Embryonic facial prominence (tissue), 1 donor: ENCODE data around the gene SDS.
"Not testable (repeated sequence)": the region's sequence is repeated elsewhere in the genome, so short reads cannot be mapped to it uniquely, and the experiment has no call there.

ENCODE experiments used
- DNase-seq: peaks from one replicate; pipeline ENCODE4 v3.0.0-alpha.2; 2016; ENCODE audit errors: extremely low spot score

The SDS gene

DNA sequence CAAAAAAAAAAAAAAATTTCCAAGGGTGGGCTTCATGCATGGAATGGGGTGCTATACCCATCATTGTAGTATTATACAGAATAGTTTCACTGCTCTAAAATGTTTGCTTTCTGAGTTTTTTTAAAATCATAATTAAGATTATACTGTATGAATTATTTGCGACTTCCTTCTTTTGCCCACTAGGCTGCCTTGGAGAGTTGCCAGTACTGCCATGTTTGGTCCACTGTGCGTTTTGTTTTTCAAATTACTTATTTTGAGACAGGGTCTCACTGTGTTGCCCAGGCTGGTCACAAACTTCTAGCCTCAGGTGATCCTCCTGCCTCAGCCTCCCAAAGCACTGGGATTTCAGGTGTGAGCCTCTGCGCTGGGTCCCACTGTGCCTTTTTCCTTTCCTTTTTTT lies 25.4 kb downstream of the SDS start:
- DNase-seq, result no peak

DNA sequence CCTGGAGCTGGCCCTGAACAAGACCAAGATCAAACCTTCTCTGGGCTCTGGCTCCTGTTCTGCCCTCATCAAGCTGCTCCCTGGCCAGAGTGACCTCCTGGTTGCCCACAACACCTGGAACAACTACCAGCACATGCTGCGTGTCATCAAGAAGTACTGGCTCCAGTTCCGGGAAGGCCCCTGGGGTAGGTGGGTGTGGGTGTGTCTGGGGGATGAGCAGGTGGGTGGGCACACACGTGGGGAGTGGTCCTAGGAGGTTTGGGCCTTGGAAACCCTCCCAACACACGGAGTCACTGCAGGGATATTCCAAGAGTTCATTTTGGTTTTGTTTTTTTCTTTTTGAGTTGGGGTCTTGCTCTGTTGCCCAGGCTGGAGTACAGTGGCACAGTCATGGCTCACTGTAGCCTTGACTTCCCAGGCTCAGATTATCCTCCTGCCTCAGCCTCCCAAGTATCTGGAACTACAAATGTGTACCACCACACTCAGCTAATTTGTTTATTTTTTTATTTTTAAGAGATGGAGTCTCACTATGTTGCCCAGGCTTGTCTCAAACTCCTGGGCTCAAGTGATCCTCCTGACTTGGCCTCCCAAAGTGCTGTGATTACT lies 28.8 kb downstream of the SDS start:
- DNase-seq, result no peak

DNA sequence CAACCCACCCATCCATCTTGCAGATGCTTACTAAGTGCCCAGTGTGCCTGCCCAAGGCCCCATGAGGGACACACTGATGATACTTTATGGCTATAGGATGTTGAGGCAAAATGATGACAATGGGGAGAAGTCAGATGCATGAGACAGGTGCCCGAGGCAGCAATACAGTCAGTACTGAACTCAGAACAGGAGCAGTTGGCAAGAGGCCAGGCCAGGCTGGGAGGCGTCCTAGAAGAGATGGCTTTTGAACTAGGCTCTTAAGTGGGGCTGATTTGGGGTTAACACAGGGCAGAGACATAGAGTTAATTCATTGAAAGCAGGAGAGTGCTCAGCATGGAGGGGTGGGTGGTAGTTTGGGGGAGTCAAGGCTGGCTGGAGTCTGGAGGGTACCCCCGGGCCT lies 29.7 kb downstream of the SDS start:
- DNase-seq, result no peak

GRCh38 chr12:113373440-113373839 lies 30.2 kb downstream of the SDS start:
- no peak for DNase-seq

DNA sequence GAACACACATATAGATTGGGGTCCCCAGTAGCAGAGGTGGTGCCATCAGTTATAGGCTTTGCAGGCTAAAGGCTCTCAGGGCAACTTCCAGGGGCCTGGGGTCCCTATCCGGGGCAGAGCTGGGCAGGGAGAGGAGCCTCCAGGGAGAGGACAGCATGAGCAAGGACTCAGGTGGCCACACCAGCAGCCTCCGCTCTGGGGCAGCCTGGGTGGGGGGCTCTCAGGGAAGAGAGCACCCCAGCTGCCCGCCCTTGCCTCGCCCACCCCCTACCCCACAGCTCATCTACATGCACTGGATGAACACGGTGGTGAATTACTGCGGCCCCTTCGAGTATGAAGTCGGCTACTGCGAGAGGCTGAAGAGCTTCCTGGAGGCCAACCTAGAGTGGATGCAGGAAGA lies 31.3 kb downstream of the SDS start:
- DNase-seq, result no peak

- no peak for DNase-seq
Observed at GRCh38 chr12:113371808-113372207, 31.9 kb downstream of the SDS start.

DNA sequence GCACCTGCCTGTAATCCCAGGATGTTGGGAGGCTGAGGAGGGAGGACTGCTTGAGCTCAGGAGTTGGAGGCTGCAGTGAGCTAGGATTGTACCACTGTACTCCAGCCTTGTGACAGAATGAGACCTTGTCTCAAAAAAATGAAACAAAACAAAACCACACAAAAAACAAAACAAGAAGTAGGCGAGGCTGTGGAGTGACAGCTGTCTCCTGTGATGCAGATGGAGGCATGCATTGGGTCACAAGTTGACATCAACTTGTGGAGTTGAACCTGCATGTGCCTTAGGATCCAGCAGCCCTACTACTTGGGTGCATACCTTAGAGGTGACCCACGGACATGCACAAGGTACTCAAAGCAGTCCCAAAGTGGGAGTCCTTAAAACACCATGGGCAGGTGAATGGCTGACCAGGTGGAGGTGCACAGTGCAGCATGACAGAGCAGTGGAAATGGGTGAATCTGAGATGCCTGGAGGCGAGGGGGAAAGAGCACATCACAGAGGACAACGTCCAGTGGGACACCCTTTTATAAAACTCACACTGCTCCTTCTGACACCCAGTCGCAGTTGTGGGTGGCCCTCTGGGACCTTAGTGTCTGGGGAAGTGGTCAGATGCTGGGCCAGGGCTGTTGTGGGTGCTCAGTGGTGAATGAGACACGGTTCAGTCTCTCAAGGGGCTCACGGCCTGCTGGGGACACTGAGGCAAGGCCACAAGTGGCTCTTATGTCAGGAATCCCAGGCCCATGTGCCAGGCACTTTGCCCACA lies 32.6 kb downstream of the SDS start:
- no peak for DNase-seq

- DNase-seq, result no peak
Observed at GRCh38 chr12:113369391-113369985, 34.2 kb downstream of the SDS start.

- no peak for DNase-seq
Observed at GRCh38 chr12:113368331-113368730, 35.4 kb downstream of the SDS start.

- no peak for DNase-seq
Observed at GRCh38 chr12:113366827-113367226, 36.9 kb downstream of the SDS start.

DNA sequence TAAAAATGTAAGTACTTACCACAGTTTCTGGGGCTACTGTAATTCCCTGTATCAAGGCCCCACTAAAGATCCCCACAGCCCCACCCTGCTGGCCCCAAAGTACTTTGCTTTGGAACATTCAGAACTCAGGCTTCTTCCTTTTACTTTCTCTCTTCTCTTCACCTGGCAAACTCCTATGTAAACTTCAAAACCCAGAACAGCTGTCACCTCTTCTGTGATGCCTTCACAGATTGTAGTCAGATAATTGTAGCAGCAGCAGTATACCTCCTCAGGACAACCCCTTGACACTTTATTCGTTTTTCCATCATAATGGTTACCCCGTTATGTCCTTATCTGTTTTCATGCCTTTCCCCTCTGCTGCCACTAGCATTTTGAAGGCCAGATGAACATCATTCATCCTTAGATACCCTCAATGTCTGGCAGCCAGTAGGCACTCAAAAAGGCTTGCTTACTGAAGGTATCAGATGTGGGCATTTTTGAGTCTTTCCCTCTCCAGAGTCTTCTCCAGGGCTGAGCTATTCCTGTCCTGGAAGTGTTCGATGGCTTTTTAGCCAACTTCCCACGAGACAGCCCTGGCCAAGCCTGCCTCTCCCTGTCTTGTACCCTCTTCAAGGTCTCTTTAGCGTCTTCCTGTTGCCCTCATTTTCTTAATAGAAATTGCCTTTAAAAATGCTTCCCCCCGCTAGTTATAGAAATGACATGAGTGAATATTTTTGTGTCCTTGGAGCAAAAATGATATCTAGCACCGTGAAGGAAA lies 37.9 kb downstream of the SDS start:
- no peak for DNase-seq

DNA sequence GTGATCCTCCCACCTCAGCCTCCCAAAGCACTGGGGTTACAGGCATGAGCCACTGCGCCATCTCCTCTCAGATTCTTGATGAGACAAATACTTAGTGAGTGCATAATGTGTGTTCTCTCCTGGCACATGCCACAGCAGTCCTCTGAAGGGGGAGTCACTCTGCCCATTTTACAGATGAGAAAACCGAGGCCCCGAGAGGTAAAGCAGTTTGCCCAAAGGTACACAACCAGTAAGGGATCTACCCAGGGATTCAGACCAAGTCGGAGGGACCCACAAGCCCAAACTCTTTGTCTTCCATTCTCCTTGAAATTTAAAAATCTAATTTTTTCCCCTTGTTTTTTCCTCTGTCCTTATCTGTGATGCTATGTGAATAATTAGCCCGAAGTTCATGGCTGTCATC lies 39.0 kb downstream of the SDS start:
- no peak for DNase-seq

GRCh38 chr12:113361574-113362370 lies 41.9 kb downstream of the SDS start:
- no peak for DNase-seq

DNA sequence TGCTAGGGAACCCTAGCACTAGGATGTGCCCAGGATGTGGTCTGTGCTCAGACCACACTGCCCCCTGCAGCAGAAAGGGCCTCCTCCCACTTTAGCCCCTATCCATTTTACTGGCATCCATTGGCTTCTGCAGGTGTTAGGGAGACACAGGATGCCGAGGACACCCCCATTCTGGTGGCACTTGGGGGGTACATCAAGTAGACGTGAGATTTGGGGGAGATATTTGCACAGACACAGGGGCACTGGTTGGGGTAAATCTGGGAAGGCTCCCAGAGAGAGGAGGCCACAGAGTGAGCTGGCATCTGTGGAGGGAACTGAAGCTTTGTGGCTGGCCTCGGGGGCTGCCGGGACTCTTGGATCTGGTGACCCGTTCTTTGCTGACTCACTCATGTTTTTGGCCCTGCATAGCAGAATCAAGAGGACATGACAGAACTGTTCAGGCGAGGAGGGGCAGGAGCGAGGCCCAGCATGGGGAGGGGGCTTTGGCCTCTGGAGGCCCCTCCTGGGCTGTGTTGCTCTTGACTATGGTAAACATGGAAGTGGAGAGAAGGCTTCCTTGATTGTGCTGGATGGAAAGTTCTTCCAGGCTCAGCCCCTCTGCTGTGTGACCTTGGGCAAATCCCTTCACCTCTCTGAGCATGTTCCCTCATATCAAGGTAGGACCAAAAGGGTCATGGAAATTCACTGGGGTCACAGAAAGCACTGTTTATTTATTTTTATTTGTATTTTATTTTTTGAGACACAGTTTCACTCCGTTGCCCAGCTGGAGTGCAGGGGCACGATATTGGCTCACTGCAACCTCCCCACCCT lies 43.5 kb downstream of the SDS start:
- DNase-seq, result no peak

GRCh38 chr12:113359133-113359938 lies 44.4 kb downstream of the SDS start:
- no peak for DNase-seq

- peak; percentile 81 for DNase-seq
Observed at GRCh38 chr12:113358381-113359132, 45.1 kb downstream of the SDS start, which contains the start of gene PLBD2. TSS of gene PLBD2 (plus strand) at chr12:113358587. CDS start at chr12:113358601, 14 bp downstream.

GRCh38 chr12:113354192-113354591 lies 49.5 kb downstream of the SDS start:
- DNase-seq, result not testable (repeated sequence)

- DNase-seq, result no peak
Observed at GRCh38 chr12:113351089-113351488, 52.6 kb downstream of the SDS start.
